ENCODE results near the gene VPS26A.
A peak's percentile ranks its signal among the peaks of the same experiment; 100 is the strongest.

VPS26A gene

GRCh38 chr10:69179743-69180524, 56.0 kb downstream of the VPS26A start, which contains the start of gene SUPV3L1:
TSS of gene SUPV3L1 (plus strand) at chr10:69180234. CDS start at chr10:69180292, 58 bp downstream.
- TF ChIP-seq FOXP2 (optimal IDR thresholded peaks at IDR 0.05; ENCODE audit: borderline replicate concordance, extremely low read depth, extremely low read length, insufficient read depth) (no peak), POLR2AphosphoS5 (IDR thresholded peaks at IDR 0.05; ENCODE audit: low read depth, low read length) (peak; percentile 86), REST (IDR thresholded peaks at IDR 0.05; ENCODE audit: insufficient read depth in 1 of 2, low read depth in 2 of 2, low read length in 2 of 2) (no peak), TAF1 (IDR thresholded peaks at IDR 0.05; ENCODE audit: borderline replicate concordance, insufficient read depth, low read length) (peak; percentile 75; the same call in 1 of the 2 replicates), SIN3A (IDR thresholded peaks at IDR 0.05; ENCODE audit: borderline replicate concordance, insufficient read depth, low read length) (peak; percentile 97)

- TF ChIP-seq SIN3A (IDR thresholded peaks at IDR 0.05; ENCODE audit: borderline replicate concordance, insufficient read depth, low read length) (no peak), REST (IDR thresholded peaks at IDR 0.05; ENCODE audit: insufficient read depth in 1 of 2, low read depth in 2 of 2, low read length in 2 of 2) (no peak), FOXP2 (optimal IDR thresholded peaks at IDR 0.05; ENCODE audit: borderline replicate concordance, extremely low read depth, extremely low read length, insufficient read depth) (no peak), POLR2AphosphoS5 (IDR thresholded peaks at IDR 0.05; ENCODE audit: low read depth, low read length) (no peak), TAF1 (IDR thresholded peaks at IDR 0.05; ENCODE audit: borderline replicate concordance, insufficient read depth, low read length) (no peak)
Measured at GRCh38 chr10:69180525-69181204, 56.7 kb downstream of the VPS26A start.

DNA sequence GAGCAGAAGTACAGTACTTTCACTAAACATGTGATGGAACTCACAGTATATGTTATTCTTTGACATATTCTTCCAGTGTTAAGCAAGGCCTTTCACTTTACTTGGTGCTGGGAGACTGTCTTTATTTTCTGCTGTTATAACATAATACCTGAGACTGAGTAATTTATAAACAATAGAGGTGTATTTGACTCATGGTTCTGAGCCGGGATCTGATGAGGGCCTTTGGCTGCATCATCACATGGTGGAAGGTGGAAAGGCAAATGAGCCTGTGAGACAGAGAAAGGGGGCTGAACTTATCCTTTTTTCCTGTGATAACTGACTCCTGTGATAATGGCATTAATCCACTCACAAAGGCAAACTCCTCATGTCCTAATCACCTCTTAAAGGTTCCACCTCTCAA, 57.5 kb downstream of the VPS26A start:
- TF ChIP-seq REST (IDR thresholded peaks at IDR 0.05; ENCODE audit: insufficient read depth in 1 of 2, low read depth in 2 of 2, low read length in 2 of 2) (no peak), POLR2AphosphoS5 (IDR thresholded peaks at IDR 0.05; ENCODE audit: low read depth, low read length) (no peak), TAF1 (IDR thresholded peaks at IDR 0.05; ENCODE audit: borderline replicate concordance, insufficient read depth, low read length) (no peak), FOXP2 (optimal IDR thresholded peaks at IDR 0.05; ENCODE audit: borderline replicate concordance, extremely low read depth, extremely low read length, insufficient read depth) (no peak), SIN3A (IDR thresholded peaks at IDR 0.05; ENCODE audit: borderline replicate concordance, insufficient read depth, low read length) (no peak)

DNA sequence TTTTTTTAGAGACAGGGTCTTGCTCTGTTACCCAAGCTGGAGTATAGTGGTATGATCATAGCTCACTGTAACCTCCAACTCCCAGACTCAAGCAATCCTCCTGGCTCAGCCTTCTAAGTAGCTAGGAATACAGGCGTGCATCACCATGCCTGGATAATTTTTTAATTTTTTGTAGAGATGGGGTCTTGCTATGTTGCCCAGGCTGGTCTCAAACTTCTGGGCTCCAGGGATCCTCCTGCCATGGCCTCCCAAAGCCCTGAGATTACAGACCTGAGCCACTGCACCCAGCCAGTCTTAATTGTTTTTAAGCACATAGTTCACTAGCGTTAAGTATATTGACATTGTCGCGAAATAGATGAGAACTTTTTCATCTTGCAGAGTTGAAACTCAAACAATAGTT, 58.0 kb downstream of the VPS26A start:
- no peak for TF ChIP-seq REST (IDR thresholded peaks at IDR 0.05; ENCODE audit: insufficient read depth in 1 of 2, low read depth in 2 of 2, low read length in 2 of 2)
- TF ChIP-seq TAF1 (IDR thresholded peaks at IDR 0.05; ENCODE audit: borderline replicate concordance, insufficient read depth, low read length), result no peak
- TF ChIP-seq POLR2AphosphoS5 (IDR thresholded peaks at IDR 0.05; ENCODE audit: low read depth, low read length), result no peak
- no peak for TF ChIP-seq FOXP2 (optimal IDR thresholded peaks at IDR 0.05; ENCODE audit: borderline replicate concordance, extremely low read depth, extremely low read length, insufficient read depth)
- no peak for TF ChIP-seq SIN3A (IDR thresholded peaks at IDR 0.05; ENCODE audit: borderline replicate concordance, insufficient read depth, low read length)

All from PFSK-1 (cell line).